ENCODE measurements around the gene OR2M5.

The OR2M5 gene

GRCh38 chr1:248144513-248145198, at the start of gene OR2M5:
Gene OR2M5 (plus strand): TSS chr1:248145148. CDS start chr1:248145148, 0 bp downstream.
- no peak for DNase-seq (ENCODE audit: low read depth)
- TF ChIP-seq CTCF (IDR thresholded peaks at IDR 0.05; ENCODE audit: low read length, missing control alignments) = no peak
- H3K4me3 ChIP-seq (replicated peaks; ENCODE audit: low read depth, low read length) = no peak within 1 kb of the TSS

DNA sequence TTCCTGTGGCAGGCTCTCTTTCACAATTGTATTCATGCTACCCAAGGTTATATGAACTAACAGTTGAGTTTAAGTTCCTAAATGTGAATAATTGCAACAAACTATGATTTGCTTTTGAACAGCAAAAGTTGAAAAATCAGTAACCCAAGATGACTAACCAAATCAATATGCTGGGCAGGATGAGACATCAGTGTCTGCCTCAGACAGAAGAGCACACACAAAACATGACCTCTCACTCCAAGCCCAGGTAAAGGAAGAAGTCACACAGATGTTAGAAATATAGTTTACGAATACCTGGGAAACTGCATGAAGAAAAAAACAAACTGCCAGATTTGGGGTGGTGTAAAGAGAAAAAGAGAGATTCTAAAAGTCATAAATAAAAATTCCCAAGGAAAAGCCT, 46.4 kb upstream of the OR2M5 start:
- TF ChIP-seq CTCF (IDR thresholded peaks at IDR 0.05; ENCODE audit: low read length, missing control alignments) = no peak
- H3K4me3 ChIP-seq (replicated peaks; ENCODE audit: low read depth, low read length) = no peak overlapping the region
- DNase-seq (ENCODE audit: low read depth) = no peak

DNA sequence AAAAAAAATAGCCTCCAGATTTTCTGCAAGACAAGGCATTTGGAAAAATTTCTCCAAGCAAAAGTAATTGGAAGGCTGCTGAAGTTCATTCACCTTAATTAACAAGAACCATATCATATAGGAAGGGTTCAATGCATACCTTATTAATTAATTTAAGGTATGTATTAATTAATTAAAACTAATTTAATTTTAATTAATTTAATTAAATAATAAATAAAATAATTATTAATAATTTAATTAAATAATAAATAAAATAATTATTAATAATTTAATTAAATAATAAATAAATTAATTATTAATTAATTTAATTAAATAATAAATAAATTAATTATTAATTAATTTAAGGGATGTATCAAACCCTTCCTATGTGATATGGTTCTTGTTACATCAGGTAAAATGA, 42.1 kb upstream of the OR2M5 start:
- no peak for TF ChIP-seq CTCF (IDR thresholded peaks at IDR 0.05; ENCODE audit: low read length, missing control alignments)
- no peak overlapping the region for H3K4me3 ChIP-seq (replicated peaks; ENCODE audit: low read depth, low read length)
- no peak for DNase-seq (ENCODE audit: low read depth)

- no peak for DNase-seq (ENCODE audit: low read depth)
- TF ChIP-seq CTCF (IDR thresholded peaks at IDR 0.05; ENCODE audit: low read length, missing control alignments) = no peak
- no peak overlapping the region for H3K4me3 ChIP-seq (replicated peaks; ENCODE audit: low read depth, low read length)
Observed at GRCh38 chr1:248111157-248111556, 33.8 kb upstream of the OR2M5 start.

GRCh38 chr1:248114890-248115289, 30.1 kb upstream of the OR2M5 start:
- TF ChIP-seq CTCF (IDR thresholded peaks at IDR 0.05; ENCODE audit: low read length, missing control alignments) = no peak
- no peak for DNase-seq (ENCODE audit: low read depth)
- no peak overlapping the region for H3K4me3 ChIP-seq (replicated peaks; ENCODE audit: low read depth, low read length)

GRCh38 chr1:248127653-248128052, 17.3 kb upstream of the OR2M5 start:
- no peak overlapping the region for H3K4me3 ChIP-seq (replicated peaks; ENCODE audit: low read depth, low read length)
- no peak for TF ChIP-seq CTCF (IDR thresholded peaks at IDR 0.05; ENCODE audit: low read length, missing control alignments)
- DNase-seq (ENCODE audit: low read depth) = no peak

DNA sequence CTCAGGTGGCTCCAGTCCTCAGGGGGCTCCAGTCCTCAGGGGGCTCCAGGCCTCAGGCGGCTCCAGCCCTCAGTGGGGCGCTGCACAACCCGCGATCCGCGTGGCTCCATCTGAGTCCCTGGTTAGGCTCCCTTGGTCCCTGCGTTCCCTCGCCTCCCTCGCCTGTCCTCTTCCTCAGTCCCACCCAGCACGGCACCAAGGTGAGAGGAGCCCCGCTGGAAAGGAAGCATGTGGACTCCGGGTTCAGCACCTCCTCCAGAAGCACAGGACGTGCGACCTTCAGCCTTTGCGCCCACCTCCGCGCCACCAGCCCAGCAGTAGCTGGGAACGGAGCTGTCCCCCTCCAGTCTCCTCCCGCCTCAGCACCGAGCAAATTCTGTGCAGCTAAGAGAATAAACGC, 8.1 kb upstream of the OR2M5 start:
- H3K4me3 ChIP-seq (replicated peaks; ENCODE audit: low read depth, low read length) = no peak overlapping the region
- DNase-seq (ENCODE audit: low read depth) = no peak
- TF ChIP-seq CTCF (IDR thresholded peaks at IDR 0.05; ENCODE audit: low read length, missing control alignments) = no peak

Measured in fibroblast of pulmonary artery (primary cell).